ENCODE results near the gene RABGAP1L.

GRCh38 chr1:174324493-174324892, 165.2 kb downstream of the RABGAP1L start:
- TF ChIP-seq REST (IDR thresholded peaks at IDR 0.05) (no peak), CTCF (IDR thresholded peaks at IDR 0.05; ENCODE audit: low read depth, low read length, missing input control) (no peak), RAD21 (IDR thresholded peaks at IDR 0.05) (no peak)

All from liver (tissue), 3 donors.